Measurements from ENCODE around the gene FGR. TPM values are rescaled to one million over a fixed set of nuclear protein-coding genes. Genes with fewer than 3 reads are reported as not detected.
"Not testable (repeated sequence)": the region's sequence is repeated elsewhere in the genome, so short reads cannot be mapped to it uniquely, and the experiment has no call there.

Gene FGR
- polyA plus RNA-seq, 1 donor, result 4.0 TPM

DNA sequence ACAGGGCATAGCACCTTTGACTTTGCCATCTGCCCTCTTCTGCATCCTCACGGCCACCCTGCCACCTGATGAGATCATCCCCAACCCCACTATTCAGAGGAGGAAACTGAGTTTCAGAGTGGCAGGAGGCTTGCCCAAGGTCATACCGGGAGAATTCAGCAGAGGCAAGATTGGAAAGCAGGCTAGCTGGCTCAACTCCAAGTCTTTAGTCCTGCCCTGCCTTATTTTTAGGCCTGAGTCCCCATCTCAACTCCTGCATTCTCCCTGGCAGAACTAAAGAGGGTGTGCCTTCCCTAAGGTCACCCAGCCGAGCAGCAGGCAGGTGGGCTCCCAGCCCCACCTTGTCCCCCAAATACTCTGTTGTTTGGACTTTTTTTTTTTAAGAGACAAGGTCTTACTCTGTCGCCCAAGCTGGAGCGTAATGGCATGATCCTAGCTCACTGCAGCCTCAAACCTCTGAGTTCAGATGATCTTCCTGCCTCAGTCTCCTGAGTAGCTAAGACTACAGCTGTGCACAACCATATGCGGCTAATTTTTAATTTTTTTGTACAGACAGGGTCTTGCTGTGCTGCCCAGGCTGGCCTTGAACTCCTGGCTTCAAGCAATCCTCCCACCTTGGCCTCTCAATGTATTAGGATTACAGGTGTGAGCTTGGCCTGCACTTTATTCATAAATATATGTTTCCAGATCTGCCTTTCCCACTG, 13.8 kb upstream of the FGR start:
- Histone ChIP-seq H3K4me1 (ENCODE audit: control insufficient read depth, insufficient read depth, low read length) (no peaks in the 10 kb centered on the region), H3K9me3 (ENCODE audit: control insufficient read depth, low read depth, low read length) (no peaks in the 10 kb centered on the region), H3K27me3 (ENCODE audit: control insufficient read depth, insufficient read depth, low read length) (no peaks in the 10 kb centered on the region), H3K36me3 (ENCODE audit: control insufficient read depth, insufficient read depth, low read length) (no peaks in the 10 kb centered on the region), H3K4me3 (ENCODE audit: low read length) (no peak overlapping the region), H3K27ac (ENCODE audit: low read length) (no peak overlapping the region)
- DNase-seq, result no peak
- WGBS (ENCODE audit: insufficient coverage, low lambda C conversion rate), result no CpG with 5 or more reads among the region's 6 CpGs

DNA sequence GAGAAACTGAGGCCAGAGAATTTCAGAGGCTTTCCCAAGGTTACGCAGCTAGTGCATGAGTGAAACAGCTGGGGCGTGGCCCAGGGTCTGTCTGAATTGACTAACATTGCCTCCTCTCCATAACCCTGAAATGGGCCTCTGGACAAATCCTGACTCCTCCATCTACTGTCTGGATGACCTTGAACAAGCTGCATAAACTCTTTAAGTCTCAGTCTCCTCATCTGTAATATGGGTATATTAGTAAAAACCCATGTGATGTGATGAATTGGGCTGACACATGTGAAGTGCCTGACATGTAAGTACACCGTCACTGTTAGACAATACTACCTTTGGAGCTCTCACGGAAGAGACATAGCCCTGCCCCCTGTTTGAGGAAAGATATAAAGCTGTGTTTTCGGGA, 12.3 kb upstream of the FGR start:
- Histone ChIP-seq H3K36me3 (ENCODE audit: control insufficient read depth, insufficient read depth, low read length) (no peaks in the 10 kb centered on the region), H3K9me3 (ENCODE audit: control insufficient read depth, low read depth, low read length) (no peaks in the 10 kb centered on the region), H3K4me1 (ENCODE audit: control insufficient read depth, insufficient read depth, low read length) (no peaks in the 10 kb centered on the region), H3K4me3 (ENCODE audit: low read length) (no peak overlapping the region), H3K27me3 (ENCODE audit: control insufficient read depth, insufficient read depth, low read length) (no peaks in the 10 kb centered on the region), H3K27ac (ENCODE audit: low read length) (no peak overlapping the region)
- DNase-seq, result no peak
- WGBS (ENCODE audit: insufficient coverage, low lambda C conversion rate), result no CpG with 5 or more reads among the region's 5 CpGs

DNA sequence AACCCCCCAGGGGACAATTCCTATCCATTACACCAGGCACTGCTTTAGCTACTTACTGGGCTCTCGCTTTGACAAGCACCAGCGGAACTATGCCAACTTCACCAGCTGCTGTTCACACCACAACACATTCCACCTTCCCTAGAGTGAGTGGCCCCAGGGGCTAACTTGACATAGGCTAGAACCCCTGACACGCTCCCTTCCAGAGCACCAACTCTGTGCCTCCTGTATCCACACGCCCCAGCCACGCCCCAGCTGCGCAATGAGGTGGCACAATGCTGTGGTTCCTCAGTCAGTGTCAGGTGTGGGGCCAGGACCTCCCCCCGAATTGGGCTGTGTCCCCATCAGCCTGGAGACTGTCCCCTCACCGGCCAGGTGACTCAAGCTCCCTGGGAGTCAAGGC, 11.7 kb upstream of the FGR start:
- no CpG with 5 or more reads among the region's 8 CpGs for WGBS (ENCODE audit: insufficient coverage, low lambda C conversion rate)
- Histone ChIP-seq H3K36me3 (ENCODE audit: control insufficient read depth, insufficient read depth, low read length) (no peaks in the 10 kb centered on the region), H3K4me3 (ENCODE audit: low read length) (no peak overlapping the region), H3K9me3 (ENCODE audit: control insufficient read depth, low read depth, low read length) (no peaks in the 10 kb centered on the region), H3K27me3 (ENCODE audit: control insufficient read depth, insufficient read depth, low read length) (no peaks in the 10 kb centered on the region), H3K27ac (ENCODE audit: low read length) (no peak overlapping the region), H3K4me1 (ENCODE audit: control insufficient read depth, insufficient read depth, low read length) (no peaks in the 10 kb centered on the region)
- no peak for DNase-seq

- WGBS (ENCODE audit: insufficient coverage, low lambda C conversion rate), result no CpG with 5 or more reads among the region's 4 CpGs
- no peaks in the 10 kb centered on the region for H3K9me3 ChIP-seq (ENCODE audit: control insufficient read depth, low read depth, low read length)
- H3K36me3 ChIP-seq (ENCODE audit: control insufficient read depth, insufficient read depth, low read length), result no peaks in the 10 kb centered on the region
- no peak overlapping the region for H3K27ac ChIP-seq (ENCODE audit: low read length)
- no peak for DNase-seq
- H3K4me1 ChIP-seq (ENCODE audit: control insufficient read depth, insufficient read depth, low read length), result no peaks in the 10 kb centered on the region
- H3K4me3 ChIP-seq (ENCODE audit: low read length), result no peak overlapping the region
- H3K27me3 ChIP-seq (ENCODE audit: control insufficient read depth, insufficient read depth, low read length), result no peaks in the 10 kb centered on the region
These were observed 10.1 kb upstream of the FGR start for GRCh38 chr1:27645071-27645415.

DNA sequence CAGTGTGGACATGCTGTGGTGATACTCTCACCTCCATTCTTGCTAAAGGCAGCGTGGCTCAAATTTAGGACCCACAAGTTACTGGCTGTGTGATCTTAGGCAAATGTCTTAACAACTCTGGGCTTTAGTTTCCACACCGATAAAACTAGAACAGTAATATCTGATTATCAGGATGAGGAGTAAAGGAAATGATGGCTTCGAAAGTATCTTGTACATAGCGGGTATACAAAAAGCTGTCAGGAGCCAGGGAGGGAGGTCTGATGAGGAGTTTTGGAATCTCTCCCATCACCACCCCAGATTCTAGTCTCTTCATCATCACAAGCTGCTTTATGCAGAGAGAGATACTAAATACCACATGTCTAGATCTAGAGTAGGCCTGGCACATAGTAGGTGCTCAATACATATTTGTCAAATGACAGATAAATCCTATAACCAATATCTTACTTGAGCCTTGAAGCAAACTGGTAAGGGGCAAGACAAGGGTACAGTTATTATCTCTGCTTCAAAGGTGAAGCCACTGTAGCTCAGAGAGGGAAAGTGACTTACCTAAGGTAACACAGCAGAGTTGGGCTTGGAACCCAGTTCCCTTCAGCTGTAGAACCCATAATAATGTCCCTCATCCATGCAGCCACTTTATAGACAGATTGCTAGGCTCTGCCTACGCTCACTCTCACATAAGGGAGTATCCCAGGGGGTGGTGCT, 9.5 kb upstream of the FGR start:
- H3K27me3 ChIP-seq (ENCODE audit: control insufficient read depth, insufficient read depth, low read length), result no peaks in the 10 kb centered on the region
- WGBS (ENCODE audit: insufficient coverage, low lambda C conversion rate), result no CpG with 5 or more reads among the region's 5 CpGs
- H3K4me1 ChIP-seq (ENCODE audit: control insufficient read depth, insufficient read depth, low read length), result no peaks in the 10 kb centered on the region
- no peak overlapping the region for H3K27ac ChIP-seq (ENCODE audit: low read length)
- no peaks in the 10 kb centered on the region for H3K9me3 ChIP-seq (ENCODE audit: control insufficient read depth, low read depth, low read length)
- DNase-seq, result no peak
- H3K36me3 ChIP-seq (ENCODE audit: control insufficient read depth, insufficient read depth, low read length), result no peaks in the 10 kb centered on the region
- H3K4me3 ChIP-seq (ENCODE audit: low read length), result no peak overlapping the region

GRCh38 chr1:27643600-27644368, 8.8 kb upstream of the FGR start:
- no peak for DNase-seq
- Histone ChIP-seq H3K9me3 (ENCODE audit: control insufficient read depth, low read depth, low read length) (no peaks in the 10 kb centered on the region), H3K4me1 (ENCODE audit: control insufficient read depth, insufficient read depth, low read length) (no peaks in the 10 kb centered on the region)

GRCh38 chr1:27640514-27640913, 5.5 kb upstream of the FGR start:
- not testable (repeated sequence) for H3K4me3 ChIP-seq (ENCODE audit: low read length); H3K9me3 ChIP-seq (ENCODE audit: control insufficient read depth, low read depth, low read length); H3K27ac ChIP-seq (ENCODE audit: low read length); H3K4me1 ChIP-seq (ENCODE audit: control insufficient read depth, insufficient read depth, low read length); DNase-seq; H3K27me3 ChIP-seq (ENCODE audit: control insufficient read depth, insufficient read depth, low read length); H3K36me3 ChIP-seq (ENCODE audit: control insufficient read depth, insufficient read depth, low read length)
- WGBS (ENCODE audit: insufficient coverage, low lambda C conversion rate), result no CpG with 5 or more reads among the region's 9 CpGs

More at GRCh38 chr1:27643600-27644368, 8.8 kb upstream of the FGR start:
- H3K4me3 ChIP-seq (ENCODE audit: low read length), result no peak overlapping the region
- no peak overlapping the region for H3K27ac ChIP-seq (ENCODE audit: low read length)
- no peaks in the 10 kb centered on the region for H3K27me3 ChIP-seq (ENCODE audit: control insufficient read depth, insufficient read depth, low read length)
- no CpG with 5 or more reads among the region's 13 CpGs for WGBS (ENCODE audit: insufficient coverage, low lambda C conversion rate)
- no peaks in the 10 kb centered on the region for H3K36me3 ChIP-seq (ENCODE audit: control insufficient read depth, insufficient read depth, low read length)

GRCh38 chr1:27638805-27639204, 3.8 kb upstream of the FGR start:
- H3K4me3 ChIP-seq (ENCODE audit: low read length), result no peak overlapping the region
- H3K27me3 ChIP-seq (ENCODE audit: control insufficient read depth, insufficient read depth, low read length), result peaks cover 24% of the 10 kb centered on the region
- H3K27ac ChIP-seq (ENCODE audit: low read length), result no peak overlapping the region
- WGBS (ENCODE audit: insufficient coverage, low lambda C conversion rate), result no CpG with 5 or more reads among the region's 2 CpGs
- no peak for DNase-seq
- peaks cover 5% of the 10 kb centered on the region for H3K4me1 ChIP-seq (ENCODE audit: control insufficient read depth, insufficient read depth, low read length)
- no peaks in the 10 kb centered on the region for H3K9me3 ChIP-seq (ENCODE audit: control insufficient read depth, low read depth, low read length)
- H3K36me3 ChIP-seq (ENCODE audit: control insufficient read depth, insufficient read depth, low read length), result no peaks in the 10 kb centered on the region

- Histone ChIP-seq H3K9me3 (ENCODE audit: control insufficient read depth, low read depth, low read length) (no peaks in the 10 kb centered on the region), H3K4me3 (ENCODE audit: low read length) (no peak overlapping the region), H3K27ac (ENCODE audit: low read length) (no peak overlapping the region), H3K27me3 (ENCODE audit: control insufficient read depth, insufficient read depth, low read length) (peaks cover 30% of the 10 kb centered on the region), H3K36me3 (ENCODE audit: control insufficient read depth, insufficient read depth, low read length) (no peaks in the 10 kb centered on the region), H3K4me1 (ENCODE audit: control insufficient read depth, insufficient read depth, low read length) (peaks cover 5% of the 10 kb centered on the region)
- DNase-seq, result no peak
- no CpG with 5 or more reads among the region's 5 CpGs for WGBS (ENCODE audit: insufficient coverage, low lambda C conversion rate)
These were observed 3.2 kb upstream of the FGR start for GRCh38 chr1:27638047-27638734.

- H3K4me3 ChIP-seq (ENCODE audit: low read length), result no peak overlapping the region
These were observed 584 bp upstream of the FGR start for GRCh38 chr1:27635396-27636142.

More at GRCh38 chr1:27635396-27636142, 584 bp upstream of the FGR start:
- WGBS (ENCODE audit: insufficient coverage, low lambda C conversion rate), result no CpG with 5 or more reads among the region's 11 CpGs
- Histone ChIP-seq H3K27ac (ENCODE audit: low read length) (no peak overlapping the region), H3K27me3 (ENCODE audit: control insufficient read depth, insufficient read depth, low read length) (peaks cover 47% of the 10 kb centered on the region), H3K36me3 (ENCODE audit: control insufficient read depth, insufficient read depth, low read length) (no peaks in the 10 kb centered on the region), H3K4me1 (ENCODE audit: control insufficient read depth, insufficient read depth, low read length) (peaks cover 5% of the 10 kb centered on the region), H3K9me3 (ENCODE audit: control insufficient read depth, low read depth, low read length) (no peaks in the 10 kb centered on the region)
- DNase-seq, result no peak

Measured in large intestine (tissue), 3 donors.